Activated CD4-positive, alpha-beta memory T cell treated with anti-CD3 and anti-CD28 coated beads for 36 hours (primary cell): ENCODE results near the gene PNRC2. TPM values are rescaled to one million over a fixed set of nuclear protein-coding genes. Genes with fewer than 3 reads are reported as not detected.
"Not testable (repeated sequence)": the region's sequence is repeated elsewhere in the genome, so short reads cannot be mapped to it uniquely, and the experiment has no call there.

Source experiments
- CTCF ChIA-PET: fragments of 350-600 bp; sonication (Branson Sonifier 250); formaldehyde crosslinking; loops from one replicate; lab custom pipeline; 2021; ENCODE audit warnings: antibody characterized with exemption, inconsistent platforms; lab: Charles Lee
- POLR2A ChIA-PET: fragments of 350-600 bp; sonication (Branson Sonifier 250); formaldehyde crosslinking; loops from one replicate; lab custom pipeline; 2021; ENCODE audit warnings: antibody characterized with exemption; lab: Charles Lee
- DNase-seq: peaks from one replicate; pipeline ENCODE4 v3.0.0-alpha.2; 2020
- H3K27ac Mint-ChIP-seq: one replicate; pipeline ENCODE4 v1.8.0; 2021; ENCODE audit warnings: mixed read lengths
- H3K27me3 Mint-ChIP-seq: one replicate; pipeline ENCODE4 v1.8.0; 2021; ENCODE audit warnings: mixed read lengths
- H3K36me3 Mint-ChIP-seq: one replicate; pipeline ENCODE4 v1.8.0; 2021; ENCODE audit warnings: mixed read lengths
- H3K4me1 Mint-ChIP-seq: one replicate; pipeline ENCODE4 v1.8.0; 2021; ENCODE audit warnings: low read depth, mixed read lengths
- H3K4me3 Mint-ChIP-seq: one replicate; pipeline ENCODE4 v1.8.0; 2021; ENCODE audit warnings: mild to moderate bottlenecking, mixed read lengths
- H3K9me3 Mint-ChIP-seq: one replicate; pipeline ENCODE4 v1.8.0; 2021; ENCODE audit warnings: mixed read lengths
- intact Hi-C: fragments of 100-400 bp; cut with micrococcal nuclease; formaldehyde crosslinking; loops from one replicate; pipeline ENCODE4 v1.15.1; 2023
- microRNA-seq: library from miRNA; unstranded; fragments of <30 nt; microRNA quantifications from one replicate; pipeline ENCODE4 v1.2.0, GENCODE V29; 2022; ENCODE audit warnings: borderline number of aligned reads, borderline microRNAs expressed, borderline replicate concordance
- total RNA-seq, 2 experiments: library from RNA; stranded (reverse); gene quantifications; one replicate each; pipeline ENCODE4 v1.2.3, GENCODE V29; 2021

The PNRC2 gene
- total RNA-seq, 2 experiments from 2014 or later: 116 to 120 TPM

DNA sequence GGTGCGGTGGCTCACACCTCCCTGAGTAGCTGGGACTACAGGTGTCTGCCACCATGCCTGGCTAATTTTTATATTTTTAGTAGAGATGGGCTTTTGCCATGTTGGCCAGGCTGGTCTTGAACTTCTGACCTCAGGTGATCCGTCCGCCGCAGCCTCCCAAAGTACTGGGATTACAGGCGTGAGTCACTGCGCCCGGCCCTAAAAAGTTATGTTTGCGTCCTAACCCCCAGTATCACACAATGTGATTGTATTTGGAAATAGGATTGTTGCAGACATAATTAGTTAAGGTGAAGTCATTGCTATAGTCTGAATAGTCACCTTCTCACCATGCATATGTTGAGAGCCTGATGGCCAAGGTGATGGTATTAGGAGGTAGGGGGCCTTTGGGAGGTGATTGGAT lies 53.2 kb downstream of the PNRC2 start:
- H3K27me3 Mint-ChIP-seq, H3K36me3 Mint-ChIP-seq, intact Hi-C loops, H3K27ac Mint-ChIP-seq, H3K9me3 Mint-ChIP-seq, H3K4me1 Mint-ChIP-seq, H3K4me3 Mint-ChIP-seq, POLR2A ChIA-PET, CTCF ChIA-PET, DNase-seq: not testable (repeated sequence)

Small RNAs within 50 kb of the gene (microRNA-seq; reads per million reads assigned to microRNA genes)
- gene MIR378F: not detected

Other genes with a start within 250 kb of the PNRC2 start
- 10 to 100 TPM; 28.1 to 30.4 TPM for gene ELOA, start 216.4 kb upstream of the PNRC2 start, total RNA-seq
- 10 to 100 TPM; 67.2 to 69.0 TPM for gene PITHD1, start 181.4 kb upstream of the PNRC2 start, total RNA-seq
- 10 to 100 TPM; 70.5 to 71.1 TPM for gene LYPLA2, start 168.7 kb upstream of the PNRC2 start, total RNA-seq
- gene GALE, start 159.1 kb upstream of the PNRC2 start, total RNA-seq: 10 to 100 TPM; 49.4 to 54.9 TPM
- gene HMGCL, start 134.4 kb upstream of the PNRC2 start, total RNA-seq: 10 to 100 TPM; 34.2 to 35.3 TPM
- 1 to 10 TPM; 5.3 to 5.4 TPM for gene FUCA1, start 91.5 kb upstream of the PNRC2 start, total RNA-seq
- not detected for gene CNR2, start 46.5 kb upstream of the PNRC2 start, total RNA-seq
- gene SRSF10, start 20.5 kb downstream of the PNRC2 start, total RNA-seq: 100 to 1,000 TPM; 175 to 184 TPM
- gene MYOM3, start 152.3 kb downstream of the PNRC2 start, total RNA-seq: not detected
- not detected for gene IL22RA1, start 183.3 kb downstream of the PNRC2 start, total RNA-seq
- 1 to 10 TPM; 6.2 to 10.0 TPM for gene IFNLR1, start 227.5 kb downstream of the PNRC2 start, total RNA-seq